ENCODE measurements around the gene CSF3.
A peak's percentile ranks its signal among the peaks of the same experiment; 100 is the strongest.

CSF3 gene

DNA sequence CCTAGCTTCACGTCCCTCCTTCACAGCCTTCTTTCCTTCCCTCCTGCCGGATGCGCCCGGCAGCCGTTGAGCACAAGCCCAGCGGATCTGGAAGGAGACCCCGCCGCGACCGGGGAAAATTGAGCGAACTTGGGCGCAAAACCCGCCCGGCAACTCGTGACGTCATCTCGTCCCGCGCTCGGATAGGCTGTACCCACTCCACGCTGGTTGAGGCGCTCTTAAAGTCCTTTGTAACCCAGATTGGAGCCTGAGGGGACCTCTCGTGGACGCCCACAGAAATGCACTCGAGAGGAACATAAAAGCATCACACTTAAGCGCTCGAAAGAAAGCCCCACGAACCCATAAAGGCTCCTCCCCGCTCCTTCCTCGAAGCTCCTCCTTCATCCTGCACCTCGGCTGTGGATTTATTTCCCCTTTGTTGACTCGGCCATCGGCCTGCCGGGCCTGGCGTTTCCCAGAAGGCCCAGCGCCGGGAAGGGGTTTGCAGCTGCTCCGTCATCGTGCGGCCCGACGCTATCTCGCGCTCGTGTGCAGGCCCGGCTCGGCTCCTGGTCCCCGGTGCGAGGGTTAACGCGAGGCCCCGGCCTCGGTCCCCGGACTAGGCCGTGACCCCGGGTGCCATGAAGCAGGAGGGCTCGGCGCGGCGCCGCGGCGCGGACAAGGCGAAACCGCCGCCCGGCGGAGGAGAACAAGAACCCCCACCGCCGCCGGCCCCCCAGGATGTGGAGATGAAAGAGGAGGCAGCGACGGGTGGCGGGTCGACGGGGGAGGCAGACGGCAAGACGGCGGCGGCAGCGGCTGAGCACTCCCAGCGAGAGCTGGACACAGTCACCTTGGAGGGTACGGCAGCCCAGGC is 34.7 kb upstream of the CSF3 start, which contains the start of gene PSMD3:
TSS of gene PSMD3 (plus strand) at position 457 of the 856 bp plus-strand sequence. CDS start at position 621, 164 bp downstream.
- peak; percentile 99 for DNase-seq (ENCODE audit: low read depth)
- TF ChIP-seq, protein P1, sequence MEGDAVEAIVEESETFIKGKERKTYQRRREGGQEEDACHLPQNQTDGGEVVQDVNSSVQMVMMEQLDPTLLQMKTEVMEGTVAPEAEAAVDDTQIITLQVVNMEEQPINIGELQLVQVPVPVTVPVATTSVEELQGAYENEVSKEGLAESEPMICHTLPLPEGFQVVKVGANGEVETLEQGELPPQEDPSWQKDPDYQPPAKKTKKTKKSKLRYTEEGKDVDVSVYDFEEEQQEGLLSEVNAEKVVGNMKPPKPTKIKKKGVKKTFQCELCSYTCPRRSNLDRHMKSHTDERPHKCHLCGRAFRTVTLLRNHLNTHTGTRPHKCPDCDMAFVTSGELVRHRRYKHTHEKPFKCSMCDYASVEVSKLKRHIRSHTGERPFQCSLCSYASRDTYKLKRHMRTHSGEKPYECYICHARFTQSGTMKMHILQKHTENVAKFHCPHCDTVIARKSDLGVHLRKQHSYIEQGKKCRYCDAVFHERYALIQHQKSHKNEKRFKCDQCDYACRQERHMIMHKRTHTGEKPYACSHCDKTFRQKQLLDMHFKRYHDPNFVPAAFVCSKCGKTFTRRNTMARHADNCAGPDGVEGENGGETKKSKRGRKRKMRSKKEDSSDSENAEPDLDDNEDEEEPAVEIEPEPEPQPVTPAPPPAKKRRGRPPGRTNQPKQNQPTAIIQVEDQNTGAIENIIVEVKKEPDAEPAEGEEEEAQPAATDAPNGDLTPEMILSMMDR (conservative IDR thresholded peaks at IDR 0.05; ENCODE audit: low read length): peak; percentile 82
- H3K4me3 ChIP-seq (ENCODE audit: low read length): peak within 1 kb of the TSS; percentile 96

DNA sequence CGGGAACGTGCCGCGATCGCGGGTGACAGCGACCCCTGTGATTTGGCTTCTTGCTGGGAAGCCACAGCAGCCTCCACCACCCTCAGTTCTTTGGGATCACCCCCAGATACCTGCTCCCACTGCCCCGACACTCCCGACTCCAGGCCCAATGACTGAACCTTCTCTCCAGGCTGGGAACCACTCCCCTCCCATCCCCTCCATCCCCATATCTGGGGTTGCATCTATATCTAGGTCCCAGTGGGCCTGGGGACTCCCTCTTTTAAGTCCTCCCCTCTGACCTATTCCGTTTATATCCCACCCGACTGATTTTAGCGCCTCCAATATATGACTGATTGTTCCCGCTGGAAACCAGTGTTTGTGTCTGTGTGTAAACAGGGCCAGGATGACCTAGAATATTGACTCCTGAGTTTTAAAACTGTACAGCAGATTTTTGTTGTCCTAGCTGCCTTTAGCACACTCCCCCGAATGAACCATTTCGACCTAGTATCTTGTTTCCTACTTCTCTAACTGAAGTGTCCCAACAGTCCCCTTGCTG is 34.0 kb upstream of the CSF3 start:
- DNase-seq (ENCODE audit: low read depth): no peak
- TF ChIP-seq, protein P1 (conservative IDR thresholded peaks at IDR 0.05; ENCODE audit: low read length): no peak; the same call in 1 of the 2 replicates
- peak overlapping the region; percentile 96 for H3K4me3 ChIP-seq (ENCODE audit: low read length)

DNA sequence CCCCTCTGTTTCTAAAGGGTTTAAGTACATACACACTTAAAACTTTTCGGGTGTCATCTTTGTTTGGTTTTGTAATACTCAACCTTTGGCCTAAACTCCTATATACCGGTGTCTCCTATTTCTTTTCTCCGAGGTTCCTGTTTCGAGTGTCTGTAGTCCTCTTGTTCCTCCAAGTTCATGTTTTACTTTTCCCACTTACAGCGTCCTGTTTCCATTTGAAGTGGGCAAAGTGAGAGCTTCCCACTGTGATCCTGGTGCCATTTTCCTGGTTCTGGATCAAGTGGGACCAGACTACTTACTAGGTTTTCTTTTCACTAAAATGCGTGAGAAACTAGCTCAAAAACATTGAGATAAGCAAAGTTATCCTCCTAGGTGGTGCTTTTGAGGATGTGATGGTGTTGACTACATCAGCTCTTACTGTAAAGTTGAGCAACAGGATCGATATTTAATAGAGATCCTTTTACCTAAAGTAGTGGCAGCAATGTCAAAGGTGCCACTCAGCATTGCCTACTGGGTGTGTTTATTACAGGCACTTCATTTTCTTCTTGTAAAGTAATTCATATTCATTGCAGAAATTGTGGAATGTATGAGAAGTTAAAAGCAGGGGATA is 33.4 kb upstream of the CSF3 start:
- TF ChIP-seq, protein P1 (conservative IDR thresholded peaks at IDR 0.05; ENCODE audit: low read length): no peak
- DNase-seq (ENCODE audit: low read depth): no peak
- peak overlapping the region; percentile 96 for H3K4me3 ChIP-seq (ENCODE audit: low read length)

DNA sequence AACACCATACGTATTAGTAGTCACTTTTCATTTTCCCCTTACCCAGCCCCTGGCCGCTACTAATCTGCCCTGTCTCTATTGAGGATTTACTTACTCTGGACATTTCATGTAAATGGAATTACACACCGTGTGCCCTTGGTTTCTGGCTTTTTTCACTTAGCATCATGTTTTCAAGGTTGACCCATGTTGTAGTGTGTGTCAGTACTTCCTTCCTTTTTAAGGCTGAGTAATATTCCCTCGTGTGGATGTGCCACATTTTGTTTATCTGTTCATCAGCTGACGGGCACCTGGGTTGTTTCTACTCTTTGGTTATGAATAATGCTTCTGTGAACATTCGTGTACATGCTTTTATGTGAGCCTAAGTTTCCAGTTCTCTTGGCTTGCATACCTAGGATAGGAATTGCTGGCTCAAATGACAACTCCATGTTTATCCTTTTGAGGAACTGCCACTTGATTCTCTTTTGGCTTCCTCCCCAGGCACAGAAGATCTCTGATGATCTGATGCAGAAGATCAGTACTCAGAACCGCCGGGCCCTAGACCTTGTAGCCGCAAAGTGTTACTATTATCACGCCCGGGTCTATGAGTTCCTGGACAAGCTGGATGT is 26.9 kb upstream of the CSF3 start:
- TF ChIP-seq, protein P1 (conservative IDR thresholded peaks at IDR 0.05; ENCODE audit: low read length): no peak
- DNase-seq (ENCODE audit: low read depth): no peak
- H3K4me3 ChIP-seq (ENCODE audit: low read length): no peak overlapping the region

DNA sequence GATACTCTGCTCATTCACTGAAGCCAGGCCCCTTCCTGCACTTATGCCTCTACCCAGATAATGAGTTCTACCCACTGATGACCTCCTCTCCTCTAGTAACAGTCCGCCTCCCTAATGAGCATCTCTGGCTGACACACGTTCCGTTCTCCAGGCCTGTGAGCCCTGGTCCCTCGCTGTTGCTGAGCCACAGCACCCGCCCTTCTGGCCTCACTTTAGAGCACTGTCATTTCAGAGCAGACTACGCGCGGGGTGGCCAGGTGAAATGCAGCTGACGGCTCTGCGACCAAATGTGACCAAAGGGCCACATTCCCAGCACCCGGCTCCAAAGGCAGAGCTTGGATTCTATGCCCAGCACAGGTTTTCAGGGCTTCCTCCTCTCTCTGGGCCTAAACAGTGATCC is 20.8 kb upstream of the CSF3 start:
- no peak for DNase-seq (ENCODE audit: low read depth)
- TF ChIP-seq, protein P1 (conservative IDR thresholded peaks at IDR 0.05; ENCODE audit: low read length): no peak

DNA sequence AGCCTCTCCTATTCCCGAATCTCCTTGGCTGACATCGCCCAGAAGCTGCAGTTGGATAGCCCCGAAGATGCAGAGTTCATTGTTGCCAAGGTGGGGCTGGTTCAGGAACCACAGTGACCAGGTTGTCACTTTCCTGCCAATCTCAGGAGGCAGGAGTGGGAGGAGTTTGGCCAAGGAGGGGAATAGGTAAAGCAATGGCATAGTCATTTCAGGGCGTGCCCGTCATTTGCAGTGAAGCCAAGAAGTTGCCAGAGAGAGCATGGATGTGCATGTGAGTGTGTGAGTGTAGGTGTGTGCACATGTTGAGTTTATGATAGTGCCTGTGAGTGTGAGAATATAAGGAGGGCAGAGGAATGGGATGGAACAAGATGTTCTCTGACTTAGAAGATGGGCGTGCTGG is 19.8 kb upstream of the CSF3 start:
- TF ChIP-seq, protein P1 (conservative IDR thresholded peaks at IDR 0.05; ENCODE audit: low read length): no peak
- DNase-seq (ENCODE audit: low read depth): no peak
- H3K4me3 ChIP-seq (ENCODE audit: low read length): no peak overlapping the region

More for the DNA sequence above, 20.8 kb upstream of the CSF3 start:
- H3K4me3 ChIP-seq (ENCODE audit: low read length): no peak overlapping the region

All from AG10803 (cell line).